ENCODE data around the gene CDC20.

DNA sequence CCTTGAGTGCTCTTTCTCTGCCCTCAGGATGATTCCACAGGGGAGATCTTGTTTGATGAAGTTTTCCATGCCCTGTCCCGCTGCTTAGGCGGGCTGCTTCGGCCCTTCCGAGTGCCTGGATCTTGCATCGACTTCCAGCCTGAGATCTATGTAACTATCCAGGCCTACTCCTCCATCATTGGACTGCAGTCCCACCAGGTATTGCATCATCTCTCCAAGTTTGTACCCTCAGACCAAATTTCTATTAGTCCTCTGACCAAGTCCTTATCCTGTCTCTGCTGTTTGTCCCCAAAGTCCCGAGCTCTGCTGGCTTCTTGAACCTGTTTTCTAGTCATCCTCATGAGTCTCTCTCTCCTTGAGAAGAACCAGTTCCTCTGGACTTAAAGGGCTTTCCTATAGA lies 45.6 kb downstream of the CDC20 start:
- TF ChIP-seq, protein P1, sequence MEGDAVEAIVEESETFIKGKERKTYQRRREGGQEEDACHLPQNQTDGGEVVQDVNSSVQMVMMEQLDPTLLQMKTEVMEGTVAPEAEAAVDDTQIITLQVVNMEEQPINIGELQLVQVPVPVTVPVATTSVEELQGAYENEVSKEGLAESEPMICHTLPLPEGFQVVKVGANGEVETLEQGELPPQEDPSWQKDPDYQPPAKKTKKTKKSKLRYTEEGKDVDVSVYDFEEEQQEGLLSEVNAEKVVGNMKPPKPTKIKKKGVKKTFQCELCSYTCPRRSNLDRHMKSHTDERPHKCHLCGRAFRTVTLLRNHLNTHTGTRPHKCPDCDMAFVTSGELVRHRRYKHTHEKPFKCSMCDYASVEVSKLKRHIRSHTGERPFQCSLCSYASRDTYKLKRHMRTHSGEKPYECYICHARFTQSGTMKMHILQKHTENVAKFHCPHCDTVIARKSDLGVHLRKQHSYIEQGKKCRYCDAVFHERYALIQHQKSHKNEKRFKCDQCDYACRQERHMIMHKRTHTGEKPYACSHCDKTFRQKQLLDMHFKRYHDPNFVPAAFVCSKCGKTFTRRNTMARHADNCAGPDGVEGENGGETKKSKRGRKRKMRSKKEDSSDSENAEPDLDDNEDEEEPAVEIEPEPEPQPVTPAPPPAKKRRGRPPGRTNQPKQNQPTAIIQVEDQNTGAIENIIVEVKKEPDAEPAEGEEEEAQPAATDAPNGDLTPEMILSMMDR (IDR thresholded peaks at IDR 0.05; ENCODE audit: control extremely low read depth in 1 of 3, insufficient read depth in 1 of 3, low read depth in 1 of 3, low read length in 3 of 3): no peak
- TF ChIP-seq SP1 (IDR thresholded peaks at IDR 0.05; ENCODE audit: low read depth, low read length) (no peak), SUZ12 (IDR thresholded peaks at IDR 0.05; ENCODE audit: low read length) (no peak), EZH2 (IDR thresholded peaks at IDR 0.05; ENCODE audit: low read depth, low read length, severe bottlenecking) (no peak), SIN3A (conservative IDR thresholded peaks at IDR 0.05 in 1 of 2, IDR thresholded peaks at IDR 0.05 in 1 of 2; ENCODE audit: low read depth in 1 of 2, low read length in 2 of 2) (no peak), RXRA (IDR thresholded peaks at IDR 0.05; ENCODE audit: insufficient read depth, low read depth, low read length) (no peak), POLR2AphosphoS5 (IDR thresholded peaks at IDR 0.05; ENCODE audit: low read depth, low read length) (no peak), KDM4A (IDR thresholded peaks at IDR 0.05; ENCODE audit: low read depth, low read length, severe bottlenecking) (no peak), EP300 (IDR thresholded peaks at IDR 0.05; ENCODE audit: borderline replicate concordance in 1 of 2, low read depth in 2 of 2, low read length in 2 of 2) (no peak), BCL11A (IDR thresholded peaks at IDR 0.05; ENCODE audit: low read depth in 2 of 2, low read length in 2 of 2) (no peak), CREB1 (IDR thresholded peaks at IDR 0.05) (no peak)
- TF ChIP-seq, protein P2, sequence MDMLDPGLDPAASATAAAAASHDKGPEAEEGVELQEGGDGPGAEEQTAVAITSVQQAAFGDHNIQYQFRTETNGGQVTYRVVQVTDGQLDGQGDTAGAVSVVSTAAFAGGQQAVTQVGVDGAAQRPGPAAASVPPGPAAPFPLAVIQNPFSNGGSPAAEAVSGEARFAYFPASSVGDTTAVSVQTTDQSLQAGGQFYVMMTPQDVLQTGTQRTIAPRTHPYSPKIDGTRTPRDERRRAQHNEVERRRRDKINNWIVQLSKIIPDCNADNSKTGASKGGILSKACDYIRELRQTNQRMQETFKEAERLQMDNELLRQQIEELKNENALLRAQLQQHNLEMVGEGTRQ (IDR thresholded peaks at IDR 0.05; ENCODE audit: low read length): no peak

Measured in H1 (cell line).